NOMO-1 treated with dmso at 0.1 percent for 144 hours (cell line): ENCODE measurements around the gene TJP3.
"Not testable (repeated sequence)": the region's sequence is repeated elsewhere in the genome, so short reads cannot be mapped to it uniquely, and the experiment has no call there.

Experiments used
- DNase-seq: peaks from one replicate; lab custom pipeline; 2025; ENCODE audit not compliant: unreplicated experiment; lab: John Stamatoyannopoulos, UW

TJP3 gene

GRCh38 chr19:3765757-3766156, 57.6 kb downstream of the TJP3 start:
- not testable (repeated sequence) for DNase-seq

GRCh38 chr19:3766520-3766919, 58.3 kb downstream of the TJP3 start:
- no peak for DNase-seq

GRCh38 chr19:3767050-3767449, 58.9 kb downstream of the TJP3 start:
- DNase-seq = no peak

- DNase-seq = no peak
Measured at GRCh38 chr19:3768015-3768747, 60.0 kb downstream of the TJP3 start.

- no peak for DNase-seq
Measured at GRCh38 chr19:3768748-3769099, 60.5 kb downstream of the TJP3 start.

- no peak for DNase-seq
Measured at GRCh38 chr19:3769494-3769893, 61.3 kb downstream of the TJP3 start.

- DNase-seq = no peak
Measured at GRCh38 chr19:3770136-3770999, 62.2 kb downstream of the TJP3 start.

GRCh38 chr19:3771000-3771905, 63.1 kb downstream of the TJP3 start:
- no peak for DNase-seq

- no peak for DNase-seq
Measured at GRCh38 chr19:3771906-3772455, 63.8 kb downstream of the TJP3 start, which contains the start of gene RAX2. TSS of gene RAX2 (minus strand) at chr19:3772228. CDS start at chr19:3771742, 486 bp downstream.

GRCh38 chr19:3773814-3774515, 65.8 kb downstream of the TJP3 start:
- DNase-seq = no peak

GRCh38 chr19:3774621-3775373, 66.6 kb downstream of the TJP3 start:
- DNase-seq = peak; percentile 34

GRCh38 chr19:3775374-3775711, 67.2 kb downstream of the TJP3 start:
- no peak for DNase-seq

GRCh38 chr19:3775831-3776230, 67.6 kb downstream of the TJP3 start:
- DNase-seq = no peak

- no peak for DNase-seq
Measured at GRCh38 chr19:3776479-3777040, 68.4 kb downstream of the TJP3 start.

GRCh38 chr19:3778104-3778867, 70.1 kb downstream of the TJP3 start:
- no peak for DNase-seq

GRCh38 chr19:3778899-3779723, 70.9 kb downstream of the TJP3 start:
- DNase-seq = no peak

GRCh38 chr19:3780786-3781304, 72.7 kb downstream of the TJP3 start:
- no peak for DNase-seq

GRCh38 chr19:3781603-3782002, 73.4 kb downstream of the TJP3 start:
- DNase-seq = no peak
